ENCODE data around the gene OSR1.

GRCh38 chr2:19346983-19347618 lies 11.3 kb downstream of the OSR1 start:
- TF ChIP-seq, protein P1, sequence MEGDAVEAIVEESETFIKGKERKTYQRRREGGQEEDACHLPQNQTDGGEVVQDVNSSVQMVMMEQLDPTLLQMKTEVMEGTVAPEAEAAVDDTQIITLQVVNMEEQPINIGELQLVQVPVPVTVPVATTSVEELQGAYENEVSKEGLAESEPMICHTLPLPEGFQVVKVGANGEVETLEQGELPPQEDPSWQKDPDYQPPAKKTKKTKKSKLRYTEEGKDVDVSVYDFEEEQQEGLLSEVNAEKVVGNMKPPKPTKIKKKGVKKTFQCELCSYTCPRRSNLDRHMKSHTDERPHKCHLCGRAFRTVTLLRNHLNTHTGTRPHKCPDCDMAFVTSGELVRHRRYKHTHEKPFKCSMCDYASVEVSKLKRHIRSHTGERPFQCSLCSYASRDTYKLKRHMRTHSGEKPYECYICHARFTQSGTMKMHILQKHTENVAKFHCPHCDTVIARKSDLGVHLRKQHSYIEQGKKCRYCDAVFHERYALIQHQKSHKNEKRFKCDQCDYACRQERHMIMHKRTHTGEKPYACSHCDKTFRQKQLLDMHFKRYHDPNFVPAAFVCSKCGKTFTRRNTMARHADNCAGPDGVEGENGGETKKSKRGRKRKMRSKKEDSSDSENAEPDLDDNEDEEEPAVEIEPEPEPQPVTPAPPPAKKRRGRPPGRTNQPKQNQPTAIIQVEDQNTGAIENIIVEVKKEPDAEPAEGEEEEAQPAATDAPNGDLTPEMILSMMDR (IDR thresholded peaks at IDR 0.05) = no peak
- no peak for TF ChIP-seq POLR2A (IDR thresholded peaks at IDR 0.05)

All from right lobe of liver (tissue), 4 donors.